Measurements from ENCODE around the gene IL31RA. TPM values are rescaled to one million over a fixed set of nuclear protein-coding genes. Genes with fewer than 3 reads are reported as not detected.

The IL31RA gene
- total and polyA plus RNA-seq, 9 donors, result 0.15 to 0.67 (median 0.24) TPM; not detected in 2

DNA sequence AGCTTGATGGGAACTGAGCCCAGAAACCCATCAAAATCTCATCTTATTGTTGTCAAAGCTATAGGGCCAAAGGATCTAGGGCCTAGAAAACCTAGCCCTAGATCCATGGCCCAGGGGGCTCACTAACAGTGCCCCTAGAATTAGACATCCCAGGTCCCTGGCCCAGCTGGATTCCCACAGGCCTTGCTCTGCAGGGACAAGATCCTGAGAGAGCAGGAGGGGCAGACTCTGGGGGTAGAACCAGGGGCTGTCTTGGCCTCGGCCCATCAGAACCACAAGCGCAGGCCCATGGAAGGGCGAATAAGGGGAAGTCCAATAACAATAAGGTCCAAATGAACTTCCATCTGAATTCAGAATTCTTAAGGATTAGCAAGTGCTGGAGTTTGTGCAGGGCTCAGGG is 74.0 kb downstream of the IL31RA start:
- H3K4me1 ChIP-seq (ENCODE audit: insufficient read depth), result no peaks in the 10 kb centered on the region
- no peak for DNase-seq
- no peak overlapping the region for H3K27ac ChIP-seq
- H3K36me3 ChIP-seq, result no peaks in the 10 kb centered on the region
- WGBS, 3 donors, result 96 to 98% (median 98%) methylated on average over 3 of the region's 3 CpGs
- no peak overlapping the region for H3K4me3 ChIP-seq
- H3K9me3 ChIP-seq, result no peaks in the 10 kb centered on the region
- TF ChIP-seq EP300 (IDR thresholded peaks at IDR 0.05), result no peak
- no peak for TF ChIP-seq POLR2A (IDR thresholded peaks at IDR 0.05)
- TF ChIP-seq, protein P1, sequence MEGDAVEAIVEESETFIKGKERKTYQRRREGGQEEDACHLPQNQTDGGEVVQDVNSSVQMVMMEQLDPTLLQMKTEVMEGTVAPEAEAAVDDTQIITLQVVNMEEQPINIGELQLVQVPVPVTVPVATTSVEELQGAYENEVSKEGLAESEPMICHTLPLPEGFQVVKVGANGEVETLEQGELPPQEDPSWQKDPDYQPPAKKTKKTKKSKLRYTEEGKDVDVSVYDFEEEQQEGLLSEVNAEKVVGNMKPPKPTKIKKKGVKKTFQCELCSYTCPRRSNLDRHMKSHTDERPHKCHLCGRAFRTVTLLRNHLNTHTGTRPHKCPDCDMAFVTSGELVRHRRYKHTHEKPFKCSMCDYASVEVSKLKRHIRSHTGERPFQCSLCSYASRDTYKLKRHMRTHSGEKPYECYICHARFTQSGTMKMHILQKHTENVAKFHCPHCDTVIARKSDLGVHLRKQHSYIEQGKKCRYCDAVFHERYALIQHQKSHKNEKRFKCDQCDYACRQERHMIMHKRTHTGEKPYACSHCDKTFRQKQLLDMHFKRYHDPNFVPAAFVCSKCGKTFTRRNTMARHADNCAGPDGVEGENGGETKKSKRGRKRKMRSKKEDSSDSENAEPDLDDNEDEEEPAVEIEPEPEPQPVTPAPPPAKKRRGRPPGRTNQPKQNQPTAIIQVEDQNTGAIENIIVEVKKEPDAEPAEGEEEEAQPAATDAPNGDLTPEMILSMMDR (IDR thresholded peaks at IDR 0.05), result no peak
- intact Hi-C loops (cut with DNase I), result no loop called here
- no peaks in the 10 kb centered on the region for H3K27me3 ChIP-seq

DNA sequence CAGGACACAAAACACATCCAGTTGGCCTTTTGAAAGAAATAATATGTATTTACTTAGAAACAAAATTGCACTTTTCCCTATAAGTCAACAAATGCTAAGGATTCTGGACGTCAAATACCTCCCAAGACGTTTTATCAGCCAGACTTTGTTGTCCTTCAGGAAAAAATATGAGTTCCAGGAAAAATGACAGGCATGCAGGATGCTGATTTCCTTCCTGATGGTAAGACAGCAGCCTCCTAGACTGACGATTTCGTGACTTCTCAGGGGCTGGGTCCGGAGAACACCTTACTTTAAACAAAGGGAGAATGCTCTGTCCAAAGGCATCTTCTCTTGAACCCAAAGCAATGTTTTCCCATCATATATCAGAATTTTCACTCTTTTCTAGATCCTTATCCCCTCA is 74.6 kb downstream of the IL31RA start:
- H3K27me3 ChIP-seq, result no peaks in the 10 kb centered on the region
- WGBS, 3 donors, result 59 to 70% (median 60%) methylated on average over 5 of the region's 5 CpGs
- intact Hi-C loops (cut with DNase I), result no loop called here

DNA sequence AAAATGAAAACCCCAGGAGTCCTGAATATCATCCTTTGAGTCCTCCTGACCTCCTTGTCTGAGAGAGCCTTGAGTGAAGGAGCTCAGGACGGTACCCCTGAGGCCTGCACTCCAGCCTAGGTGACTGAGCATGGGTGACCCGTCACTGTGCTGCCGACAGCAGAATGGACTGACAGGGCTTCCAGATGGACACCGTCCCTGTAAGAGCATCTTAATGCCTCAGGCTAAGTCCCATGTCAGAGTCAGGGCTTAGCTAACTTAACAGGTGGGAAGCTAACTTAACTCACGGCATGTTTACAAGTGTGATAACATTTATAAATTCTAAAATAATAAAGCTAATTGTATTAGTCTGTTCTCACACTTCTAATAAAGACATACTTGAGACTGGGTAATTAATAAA is 75.3 kb downstream of the IL31RA start:
- 90 to 97% (median 92%) methylated on average over 5 of the region's 5 CpGs for WGBS, 3 donors
- H3K9me3 ChIP-seq, result no peaks in the 10 kb centered on the region
- no peaks in the 10 kb centered on the region for H3K27me3 ChIP-seq
- no peak overlapping the region for H3K27ac ChIP-seq
- no peaks in the 10 kb centered on the region for H3K36me3 ChIP-seq
- TF ChIP-seq POLR2A (IDR thresholded peaks at IDR 0.05) (no peak), EP300 (IDR thresholded peaks at IDR 0.05) (no peak)
- TF ChIP-seq, protein P1 (IDR thresholded peaks at IDR 0.05), result no peak
- DNase-seq, result no peak
- intact Hi-C loops (cut with DNase I), result no loop called here
- no peak overlapping the region for H3K4me3 ChIP-seq
- H3K4me1 ChIP-seq (ENCODE audit: insufficient read depth), result no peaks in the 10 kb centered on the region

More for the DNA sequence above, 74.6 kb downstream of the IL31RA start:
- no peaks in the 10 kb centered on the region for H3K36me3 ChIP-seq
- DNase-seq, result no peak
- H3K4me1 ChIP-seq (ENCODE audit: insufficient read depth), result no peaks in the 10 kb centered on the region
- no peaks in the 10 kb centered on the region for H3K9me3 ChIP-seq
- H3K4me3 ChIP-seq, result no peak overlapping the region
- H3K27ac ChIP-seq, result no peak overlapping the region
- TF ChIP-seq POLR2A (IDR thresholded peaks at IDR 0.05) (no peak), EP300 (IDR thresholded peaks at IDR 0.05) (no peak)
- TF ChIP-seq, protein P1 (IDR thresholded peaks at IDR 0.05), result no peak

DNA sequence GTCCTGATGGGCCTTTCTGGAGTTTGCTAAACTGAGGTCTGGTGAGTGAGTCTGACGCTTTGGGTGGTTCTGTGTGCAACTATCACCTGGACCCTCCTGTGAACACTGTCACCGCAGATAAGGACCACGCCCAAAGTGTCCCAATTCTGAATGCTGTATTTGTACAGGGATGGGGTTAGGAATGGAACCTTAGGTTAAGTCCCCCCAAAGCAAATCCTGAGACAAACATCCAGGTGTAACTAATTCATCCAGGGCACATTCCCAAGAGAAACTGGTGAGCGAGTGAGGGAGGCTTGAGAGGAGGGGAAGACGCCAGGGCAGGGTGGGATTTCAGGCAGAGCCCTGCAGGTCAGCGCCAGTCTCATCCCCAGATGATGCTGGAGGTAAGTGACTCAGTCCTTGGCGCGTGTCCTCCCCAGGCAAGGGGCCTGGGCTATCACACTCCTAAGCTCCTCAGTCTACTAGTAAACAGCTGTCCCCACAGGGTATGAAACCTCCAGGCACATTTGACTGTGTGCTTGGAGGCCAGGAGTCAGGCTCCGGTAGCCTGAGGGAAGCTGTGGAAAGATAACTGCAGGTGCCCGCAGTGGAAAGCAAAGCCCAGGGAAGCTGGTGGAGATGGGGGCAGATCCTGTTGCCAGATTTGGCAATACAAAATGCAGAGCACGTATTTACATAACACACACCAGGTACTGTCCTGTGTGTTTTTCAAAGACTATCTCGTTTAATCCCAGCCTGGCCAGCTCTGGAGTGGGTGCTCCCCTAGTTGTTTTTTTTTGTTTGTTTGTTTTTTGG is 76.9 kb downstream of the IL31RA start:
- WGBS, 3 donors, result 84 to 88% (median 85%) methylated on average over 12 of the region's 12 CpGs
- no peaks in the 10 kb centered on the region for H3K36me3 ChIP-seq
- H3K27ac ChIP-seq, result no peak overlapping the region
- TF ChIP-seq POLR2A (IDR thresholded peaks at IDR 0.05) (no peak), EP300 (IDR thresholded peaks at IDR 0.05) (no peak)
- TF ChIP-seq, protein P1 (IDR thresholded peaks at IDR 0.05), result no peak
- no peaks in the 10 kb centered on the region for H3K27me3 ChIP-seq
- no peak for DNase-seq
- H3K9me3 ChIP-seq, result no peaks in the 10 kb centered on the region
- intact Hi-C loops (cut with DNase I), result no loop called here
- no peaks in the 10 kb centered on the region for H3K4me1 ChIP-seq (ENCODE audit: insufficient read depth)
- H3K4me3 ChIP-seq, result no peak overlapping the region
